ENCODE measurements around the gene AKAP7. TPM values are rescaled to one million over a fixed set of nuclear protein-coding genes. Genes with fewer than 3 reads are reported as not detected.

AKAP7 gene
- total RNA-seq, 4 donors from 2014 or later, result 2.1 to 11.4 (median 4.4) TPM

DNA sequence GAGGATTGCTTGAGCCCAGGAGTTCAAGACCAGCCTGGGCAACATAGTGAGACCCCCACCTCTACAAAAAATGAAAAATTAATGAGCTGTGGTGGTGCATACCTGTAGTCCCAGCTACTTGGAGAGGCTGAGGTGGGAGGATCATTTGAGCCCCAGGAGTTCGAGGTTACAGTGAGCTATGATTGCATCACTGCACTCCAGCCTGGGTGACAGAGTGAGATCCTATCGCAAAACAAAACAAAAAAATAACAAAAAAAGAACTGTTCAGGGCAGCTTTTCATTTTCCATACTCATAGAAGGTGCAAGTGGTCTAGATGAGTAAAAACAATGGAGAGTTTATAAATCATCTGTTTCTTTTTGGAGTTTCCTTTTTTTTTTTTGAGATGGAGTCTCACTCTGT is 21.1 kb downstream of the AKAP7 start:
- intact Hi-C loops (cut with DNase I), result no loop called here
- no peak overlapping the region for H3K27ac ChIP-seq
- no peak for TF ChIP-seq POLR2A (IDR thresholded peaks at IDR 0.05)
- TF ChIP-seq, protein P1, sequence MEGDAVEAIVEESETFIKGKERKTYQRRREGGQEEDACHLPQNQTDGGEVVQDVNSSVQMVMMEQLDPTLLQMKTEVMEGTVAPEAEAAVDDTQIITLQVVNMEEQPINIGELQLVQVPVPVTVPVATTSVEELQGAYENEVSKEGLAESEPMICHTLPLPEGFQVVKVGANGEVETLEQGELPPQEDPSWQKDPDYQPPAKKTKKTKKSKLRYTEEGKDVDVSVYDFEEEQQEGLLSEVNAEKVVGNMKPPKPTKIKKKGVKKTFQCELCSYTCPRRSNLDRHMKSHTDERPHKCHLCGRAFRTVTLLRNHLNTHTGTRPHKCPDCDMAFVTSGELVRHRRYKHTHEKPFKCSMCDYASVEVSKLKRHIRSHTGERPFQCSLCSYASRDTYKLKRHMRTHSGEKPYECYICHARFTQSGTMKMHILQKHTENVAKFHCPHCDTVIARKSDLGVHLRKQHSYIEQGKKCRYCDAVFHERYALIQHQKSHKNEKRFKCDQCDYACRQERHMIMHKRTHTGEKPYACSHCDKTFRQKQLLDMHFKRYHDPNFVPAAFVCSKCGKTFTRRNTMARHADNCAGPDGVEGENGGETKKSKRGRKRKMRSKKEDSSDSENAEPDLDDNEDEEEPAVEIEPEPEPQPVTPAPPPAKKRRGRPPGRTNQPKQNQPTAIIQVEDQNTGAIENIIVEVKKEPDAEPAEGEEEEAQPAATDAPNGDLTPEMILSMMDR (IDR thresholded peaks at IDR 0.05), result no peak
- no peaks in the 10 kb centered on the region for H3K36me3 ChIP-seq
- H3K9me3 ChIP-seq, result no peaks in the 10 kb centered on the region
- no peak for DNase-seq
- H3K4me1 ChIP-seq, result no peaks in the 10 kb centered on the region
- no peak overlapping the region for H3K4me3 ChIP-seq
- WGBS, 2 donors, result 91% methylated on average over 2 of the region's 2 CpGs
- no peaks in the 10 kb centered on the region for H3K27me3 ChIP-seq

GRCh38 chr6:131159578-131159977 is 24.3 kb downstream of the AKAP7 start:
- no peaks in the 10 kb centered on the region for H3K4me1 ChIP-seq
- intact Hi-C loops (cut with DNase I), result no loop called here
- DNase-seq, result no peak
- H3K27ac ChIP-seq, result no peak overlapping the region
- no peaks in the 10 kb centered on the region for H3K27me3 ChIP-seq
- no peaks in the 10 kb centered on the region for H3K36me3 ChIP-seq
- WGBS, 2 donors, result 28 to 42% methylated on average over 2 of the region's 2 CpGs
- H3K4me3 ChIP-seq, result no peak overlapping the region
- TF ChIP-seq, protein P1 (IDR thresholded peaks at IDR 0.05), result no peak
- no peak for TF ChIP-seq POLR2A (IDR thresholded peaks at IDR 0.05)
- H3K9me3 ChIP-seq, result no peaks in the 10 kb centered on the region

- WGBS, 2 donors, result 50 to 55% methylated on average over 1 of the region's 1 CpG
These were observed 25.0 kb downstream of the AKAP7 start for GRCh38 chr6:131160254-131160758.

GRCh38 chr6:131161987-131162386 is 26.7 kb downstream of the AKAP7 start:
- 94 to 98% methylated on average over 3 of the region's 3 CpGs for WGBS, 2 donors
- Histone ChIP-seq H3K4me1 (no peaks in the 10 kb centered on the region), H3K9me3 (no peaks in the 10 kb centered on the region), H3K27ac (no peak overlapping the region), H3K36me3 (peaks cover 0 to 10% (median 0%) of the 10 kb centered on the region in 3 donors), H3K4me3 (no peak overlapping the region), H3K27me3 (no peaks in the 10 kb centered on the region)
- intact Hi-C loops (cut with DNase I), result no loop called here
- TF ChIP-seq POLR2A (IDR thresholded peaks at IDR 0.05), result no peak
- TF ChIP-seq, protein P1 (IDR thresholded peaks at IDR 0.05), result no peak
- DNase-seq, result no peak

More at GRCh38 chr6:131160254-131160758, 25.0 kb downstream of the AKAP7 start:
- H3K27ac ChIP-seq, result no peak overlapping the region
- DNase-seq, result no peak
- TF ChIP-seq POLR2A (IDR thresholded peaks at IDR 0.05), result no peak
- TF ChIP-seq, protein P1 (IDR thresholded peaks at IDR 0.05), result no peak
- H3K36me3 ChIP-seq, result peaks cover 0 to under 1% (median 0%) of the 10 kb centered on the region in 3 donors
- no peak overlapping the region for H3K4me3 ChIP-seq
- no peaks in the 10 kb centered on the region for H3K4me1 ChIP-seq
- H3K27me3 ChIP-seq, result no peaks in the 10 kb centered on the region
- intact Hi-C loops (cut with DNase I), result no loop called here
- no peaks in the 10 kb centered on the region for H3K9me3 ChIP-seq

GRCh38 chr6:131163886-131164285 is 28.6 kb downstream of the AKAP7 start:
- TF ChIP-seq POLR2A (IDR thresholded peaks at IDR 0.05), result no peak
- TF ChIP-seq, protein P1 (IDR thresholded peaks at IDR 0.05), result no peak
- intact Hi-C loops (cut with DNase I), result no loop called here
- Histone ChIP-seq H3K27me3 (no peaks in the 10 kb centered on the region), H3K4me1 (no peaks in the 10 kb centered on the region), H3K9me3 (no peaks in the 10 kb centered on the region), H3K36me3 (peaks cover 0 to 10% (median 0%) of the 10 kb centered on the region in 3 donors), H3K4me3 (no peak overlapping the region), H3K27ac (no peak overlapping the region)
- no peak for DNase-seq
- 83 to 89% methylated on average over 1 of the region's 1 CpG for WGBS, 2 donors

All from esophagus squamous epithelium (tissue), 5 donors.